ENCODE data around the gene ACTN1. TPM values are rescaled to one million over a fixed set of nuclear protein-coding genes. Genes with fewer than 3 reads are reported as not detected.

The ACTN1 gene
- total RNA-seq, 4 donors from 2014 or later: 10.0 to 17.3 (median 14.1) TPM

GRCh38 chr14:68953196-68953555 is 25.9 kb downstream of the ACTN1 start:
- DNase-seq: no peak
- in situ Hi-C loops (cut with MboI; ENCODE audit: low sequenced_read_pairs in 4 of 4) (no loop called here), intact Hi-C loops (cut with DNase I; ENCODE audit: low total_unique reads) (no loop called here)
- peak overlapping the region; percentile 26 to 66 (median 56) for H3K27ac ChIP-seq
- no peaks in the 10 kb centered on the region for H3K36me3 ChIP-seq
- no peak overlapping the region for H3K4me3 ChIP-seq
- TF ChIP-seq POLR2A (IDR thresholded peaks at IDR 0.05) (no peak), CTCF (IDR thresholded peaks at IDR 0.05 in 4 of 5, conservative IDR thresholded peaks at IDR 0.05 in 1 of 5) (no peak)
- peaks cover 51 to 61% of the 10 kb centered on the region in 2 donors for H3K4me1 ChIP-seq
- no peaks in the 10 kb centered on the region for H3K27me3 ChIP-seq
- no peaks in the 10 kb centered on the region for H3K9me3 ChIP-seq
- ATAC-seq: no peak

GRCh38 chr14:68952531-68953195 is 26.4 kb downstream of the ACTN1 start:
- ATAC-seq: no peak
- Histone ChIP-seq H3K27me3 (no peaks in the 10 kb centered on the region), H3K4me3 (no peak overlapping the region), H3K27ac (peak overlapping the region; percentile 26 to 66 (median 56)), H3K4me1 (peaks cover 55 to 64% of the 10 kb centered on the region in 2 donors), H3K36me3 (no peaks in the 10 kb centered on the region), H3K9me3 (no peaks in the 10 kb centered on the region)
- in situ Hi-C loops (cut with MboI; ENCODE audit: low sequenced_read_pairs in 4 of 4) (no loop called here), intact Hi-C loops (cut with DNase I; ENCODE audit: low total_unique reads) (no loop called here)
- no peak for DNase-seq
- TF ChIP-seq CTCF (IDR thresholded peaks at IDR 0.05 in 4 of 5, conservative IDR thresholded peaks at IDR 0.05 in 1 of 5) (no peak), POLR2A (IDR thresholded peaks at IDR 0.05) (no peak)

DNA sequence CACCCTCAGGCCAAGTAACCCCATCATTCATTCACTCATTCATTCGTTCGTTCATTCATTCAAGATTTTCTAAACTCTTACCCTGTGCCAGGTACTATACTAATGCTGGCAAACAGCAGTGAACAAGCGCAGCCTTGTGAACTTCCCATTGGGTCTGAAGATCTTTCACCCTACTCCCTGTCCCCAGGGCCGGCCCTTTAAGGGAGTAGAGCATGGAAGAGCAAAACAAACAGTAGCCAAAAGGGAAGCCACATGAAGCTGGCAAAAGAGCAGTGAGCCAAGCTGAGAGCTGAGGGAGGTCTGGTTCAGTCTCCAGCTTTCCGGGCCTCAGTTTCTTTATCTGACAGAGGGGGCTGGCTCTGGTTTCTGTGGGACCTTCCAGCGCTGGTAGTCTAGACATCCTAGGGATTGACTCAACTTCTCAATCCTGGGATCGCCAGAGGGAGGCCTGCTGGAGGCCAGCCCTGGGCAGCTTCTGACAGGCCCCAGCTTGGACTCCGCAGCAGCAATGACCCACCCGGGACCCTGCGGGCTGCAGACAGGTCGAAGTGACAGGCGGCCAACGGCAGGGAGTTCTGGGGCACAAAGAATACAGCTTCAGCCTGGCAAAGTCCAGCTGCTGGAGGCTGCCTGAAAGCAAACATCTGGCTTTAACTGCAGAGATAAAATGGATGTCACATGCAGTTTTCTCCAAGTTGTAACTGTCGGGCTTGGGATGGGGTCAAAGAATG is 27.1 kb downstream of the ACTN1 start:
- H3K36me3 ChIP-seq: no peaks in the 10 kb centered on the region
- in situ Hi-C loops (cut with MboI; ENCODE audit: low sequenced_read_pairs in 4 of 4): no loop called here
- H3K9me3 ChIP-seq: no peaks in the 10 kb centered on the region
- H3K4me1 ChIP-seq: peaks cover 59 to 68% of the 10 kb centered on the region in 2 donors
- H3K27ac ChIP-seq: peak overlapping the region; percentile 26 to 66 (median 56)
- intact Hi-C loops (cut with DNase I; ENCODE audit: low total_unique reads): no loop called here
- DNase-seq: no peak
- no peak for ATAC-seq
- TF ChIP-seq POLR2A (IDR thresholded peaks at IDR 0.05): no peak
- no peak for TF ChIP-seq CTCF (IDR thresholded peaks at IDR 0.05 in 4 of 5, conservative IDR thresholded peaks at IDR 0.05 in 1 of 5)
- no peak overlapping the region for H3K4me3 ChIP-seq
- no peaks in the 10 kb centered on the region for H3K27me3 ChIP-seq

DNA sequence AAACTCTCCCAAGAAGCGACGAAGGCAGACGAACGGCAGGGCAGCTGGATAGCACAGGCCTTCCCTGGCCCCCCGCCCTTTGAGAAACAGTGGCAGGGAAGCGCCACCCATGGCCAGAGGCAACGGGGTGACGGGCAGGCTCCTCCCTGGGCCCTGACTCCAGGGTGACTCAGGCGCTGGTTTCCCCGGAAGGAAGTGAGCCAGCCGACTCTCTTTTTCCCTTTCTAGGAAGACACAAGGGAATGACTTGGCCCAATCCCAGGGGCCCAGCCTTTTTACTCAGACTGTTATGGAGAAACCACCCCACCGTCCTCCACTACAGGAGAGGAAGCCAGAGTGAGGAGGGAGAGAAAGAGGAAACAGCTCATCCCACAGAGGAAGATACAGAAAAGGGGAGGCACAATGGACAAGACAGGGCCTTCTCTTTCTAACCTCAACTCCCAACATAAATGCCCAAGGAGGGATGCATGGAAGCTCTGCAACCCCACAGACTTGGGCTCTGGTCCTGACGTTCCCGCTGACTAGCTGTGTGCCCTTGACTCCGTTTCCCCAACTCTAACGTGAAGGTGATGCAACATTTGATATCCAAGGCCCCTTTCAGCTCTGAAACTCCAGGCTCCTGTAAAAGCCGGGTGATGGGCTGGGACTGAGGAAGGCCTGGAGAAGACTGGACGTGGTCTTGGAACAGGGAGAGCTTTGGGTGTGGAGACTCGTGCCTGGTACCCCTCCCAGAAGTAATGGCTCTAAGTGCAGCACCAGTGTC is 27.9 kb downstream of the ACTN1 start:
- in situ Hi-C loops (cut with MboI; ENCODE audit: low sequenced_read_pairs in 4 of 4): no loop called here
- H3K9me3 ChIP-seq: no peaks in the 10 kb centered on the region
- DNase-seq (peak; percentile 64 to 79), ATAC-seq (peak in 1 of 2 donors; percentile 53)
- peaks cover 62 to 67% of the 10 kb centered on the region in 2 donors for H3K4me1 ChIP-seq
- no peaks in the 10 kb centered on the region for H3K27me3 ChIP-seq
- intact Hi-C loops (cut with DNase I; ENCODE audit: low total_unique reads): no loop called here
- no peak for TF ChIP-seq POLR2A (IDR thresholded peaks at IDR 0.05)
- no peak for TF ChIP-seq CTCF (IDR thresholded peaks at IDR 0.05 in 4 of 5, conservative IDR thresholded peaks at IDR 0.05 in 1 of 5)
- no peaks in the 10 kb centered on the region for H3K36me3 ChIP-seq
- H3K27ac ChIP-seq: peak overlapping the region; percentile 19 to 66 (median 54)
- no peak overlapping the region for H3K4me3 ChIP-seq
